Ovary (tissue), 3 donors: Measurements from ENCODE around the gene SOX12.

Experiments used
- EP300 ChIP-seq: sonication (generic); formaldehyde crosslinking; IDR thresholded peaks from one replicate; pipeline ENCODE4 v1.6.1; 2017; ENCODE audit warnings: antibody characterized with exemption
- POLR2A ChIP-seq: fragments of 450-650 bp; IDR thresholded peaks from one replicate; pipeline ENCODE4 v1.6.1; 2017; ENCODE audit warnings: antibody characterized with exemption, mild to moderate bottlenecking, moderate library complexity
- TF ChIP-seq, protein P1 (sequence below), 3 donors: fragments of 450-650 bp in 2 of 3; fragments of 200-600 bp in 1 of 3; IDR thresholded peaks; one replicate each; pipeline versions ENCODE4 v1.5.1 to v1.8.0; 2016 to 2022; ENCODE audit warnings: antibody characterized with exemption in 3 of 3, mild to moderate bottlenecking in 1 of 3
- donor health status: DM: no; HTN: no; CAD: no.

DNA sequence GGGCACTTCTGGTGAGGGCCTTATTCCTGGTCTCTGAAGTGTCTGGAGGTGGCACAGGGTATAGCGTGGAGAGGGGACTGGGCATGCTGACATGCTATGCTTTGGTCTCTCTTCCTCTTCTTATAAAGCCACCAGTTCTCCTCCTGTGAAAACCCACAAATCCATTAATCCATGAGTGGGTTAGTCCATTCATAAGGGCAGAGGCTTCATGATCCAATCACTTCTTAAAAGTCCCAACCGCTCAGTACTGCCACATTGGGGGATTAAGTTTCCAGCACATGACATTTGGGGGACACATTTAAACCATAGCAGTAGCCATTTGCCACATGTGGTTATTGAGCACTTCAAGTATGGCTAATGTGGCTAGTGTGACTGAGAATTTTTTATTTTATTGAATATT lies 51.4 kb downstream of the SOX12 start:
- TF ChIP-seq EP300 (no peak), POLR2A (no peak)
- TF ChIP-seq, protein P1, sequence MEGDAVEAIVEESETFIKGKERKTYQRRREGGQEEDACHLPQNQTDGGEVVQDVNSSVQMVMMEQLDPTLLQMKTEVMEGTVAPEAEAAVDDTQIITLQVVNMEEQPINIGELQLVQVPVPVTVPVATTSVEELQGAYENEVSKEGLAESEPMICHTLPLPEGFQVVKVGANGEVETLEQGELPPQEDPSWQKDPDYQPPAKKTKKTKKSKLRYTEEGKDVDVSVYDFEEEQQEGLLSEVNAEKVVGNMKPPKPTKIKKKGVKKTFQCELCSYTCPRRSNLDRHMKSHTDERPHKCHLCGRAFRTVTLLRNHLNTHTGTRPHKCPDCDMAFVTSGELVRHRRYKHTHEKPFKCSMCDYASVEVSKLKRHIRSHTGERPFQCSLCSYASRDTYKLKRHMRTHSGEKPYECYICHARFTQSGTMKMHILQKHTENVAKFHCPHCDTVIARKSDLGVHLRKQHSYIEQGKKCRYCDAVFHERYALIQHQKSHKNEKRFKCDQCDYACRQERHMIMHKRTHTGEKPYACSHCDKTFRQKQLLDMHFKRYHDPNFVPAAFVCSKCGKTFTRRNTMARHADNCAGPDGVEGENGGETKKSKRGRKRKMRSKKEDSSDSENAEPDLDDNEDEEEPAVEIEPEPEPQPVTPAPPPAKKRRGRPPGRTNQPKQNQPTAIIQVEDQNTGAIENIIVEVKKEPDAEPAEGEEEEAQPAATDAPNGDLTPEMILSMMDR (IDR thresholded peaks at IDR 0.05), result no peak
